Stomach (tissue), 9 donors: ENCODE measurements around the gene LMCD1. TPM values are rescaled to one million over a fixed set of nuclear protein-coding genes. Genes with fewer than 3 reads are reported as not detected.
A peak's percentile ranks its signal among the peaks of the same experiment; 100 is the strongest.

Experiments used
- DNase-seq, 2 donors: peaks; one replicate each; pipeline versions ENCODE4 v3.0.0 to v3.0.0-alpha.2; 2013 to 2019
- H3K27ac ChIP-seq, 5 donors: fragments of 200-600 bp in 4 of 5; sonication (generic) in 4 of 5; one replicate each; pipeline ENCODE4 v1.5.1; 2013 to 2019; ENCODE audit warnings: mild to moderate bottlenecking in 1 of 5, moderate library complexity in 1 of 5
- H3K27me3 ChIP-seq, 3 donors: fragments of 200-600 bp; sonication (generic); one replicate each; pipeline ENCODE4 v1.5.1; 2017 to 2019; ENCODE audit warnings: mixed run types in 1 of 3
- H3K36me3 ChIP-seq, 4 donors: fragments of 200-600 bp; sonication (generic); 1 replicate in 3 of 4; 2 replicates in 1 of 4; pipeline ENCODE4 v1.5.1; 2016 to 2019
- H3K4me1 ChIP-seq, 4 donors: fragments of 200-600 bp; sonication (generic); one replicate each; pipeline ENCODE4 v1.5.1; 2016 to 2019
- H3K4me3 ChIP-seq, 4 donors: fragments of 200-600 bp; sonication (generic) in 3 of 4; one replicate each; pipeline ENCODE4 v1.5.1; 2016 to 2019; ENCODE audit warnings: mild to moderate bottlenecking in 1 of 4
- H3K9me3 ChIP-seq, 4 donors: fragments of 200-600 bp; sonication (generic); one replicate each; pipeline ENCODE4 v1.5.1; 2016 to 2019
- EP300 ChIP-seq: sonication (generic); formaldehyde crosslinking; IDR thresholded peaks from one replicate; pipeline ENCODE4 v1.6.1; 2017; ENCODE audit warnings: antibody characterized with exemption
- POLR2A ChIP-seq, 4 donors: fragments of 450-650 bp; IDR thresholded peaks; one replicate each; pipeline ENCODE4 v1.6.1; 2016; ENCODE audit warnings: antibody characterized with exemption in 4 of 4, control low read depth in 2 of 4, mild to moderate bottlenecking in 1 of 4, moderate library complexity in 1 of 4
- POLR2AphosphoS5 ChIP-seq, 3 donors: sonication (generic); formaldehyde crosslinking; IDR thresholded peaks; one replicate each; pipeline ENCODE4 v1.6.1; 2016; ENCODE audit warnings: antibody characterized with exemption in 3 of 3
- WGBS, 5 donors: extraction: QIAGEN DNeasy Blood & Tissue Kit in 3 of 5; methylation state at CpG; one replicate each; pipeline versions ENCODE4 v1.1.5 to v1.1.7; 2013 to 2018; 5-methylcytosine and 5-hydroxymethylcytosine counted together
- intact Hi-C: fragments of 100-400 bp; cut with DNase I; formaldehyde crosslinking; loops from one replicate; pipeline ENCODE4 v1.15.1; 2023; ENCODE audit warnings: low total_unique reads
- polyA plus RNA-seq, 3 donors: library from polyadenylated mRNA; stranded (reverse); fragments of 200-250 nt; gene quantifications; one replicate each; pipeline ENCODE4 v1.2.3, GENCODE V29; 2013
- total RNA-seq, 5 donors: library from RNA; depleted of rRNA; stranded (reverse); fragments of >200 nt; gene quantifications; one replicate each; pipeline versions ENCODE4 v1.1.0 to v1.2.3, GENCODE V29; 2014 to 2016
- TF ChIP-seq, protein P1 (sequence below), 7 experiments: fragments of 450-650 bp in 4 of 7; fragments of 200-600 bp in 3 of 7; sonication (generic) in 3 of 7; IDR thresholded peaks; one replicate each; pipeline ENCODE4 v1.5.1; 2016 to 2019; ENCODE audit warnings: antibody characterized with exemption in 7 of 7, control low read depth in 2 of 7, mild to moderate bottlenecking in 1 of 7
- donor health status: healthy with polysubstance abuse.
- donor health status: Bipolar disorder and iron deficiency.
- donor health status: healthy.

Gene LMCD1
- total and polyA plus RNA-seq, 8 donors = 0.58 to 60.2 (median 23.7) TPM

DNA sequence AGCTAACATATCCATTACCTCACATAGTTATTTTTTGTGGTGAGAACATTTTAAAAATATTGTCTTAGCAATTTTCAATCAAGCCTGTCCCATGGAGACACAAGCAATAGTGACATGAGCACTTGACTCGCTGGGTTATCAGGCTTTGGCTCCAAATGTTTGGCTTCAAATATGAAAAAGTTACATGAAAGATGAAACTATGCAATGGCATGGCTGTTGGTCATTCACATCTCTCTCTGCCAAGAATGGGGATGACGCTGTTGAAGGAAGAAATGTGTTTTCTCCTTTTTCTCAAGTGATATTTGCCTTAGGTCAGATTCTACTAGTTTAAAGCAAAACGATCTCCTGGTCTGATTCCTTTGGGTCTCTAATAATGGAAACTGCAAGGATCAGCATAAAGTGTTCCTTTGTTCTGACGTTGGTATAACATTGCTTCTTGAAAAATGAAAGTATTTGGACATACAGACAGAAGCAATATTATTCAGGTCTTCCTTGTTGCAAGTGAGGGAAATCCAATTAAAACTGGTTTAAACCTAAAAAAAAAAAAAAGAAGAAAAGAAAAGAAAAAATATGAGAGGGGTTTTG is 71.8 kb downstream of the LMCD1 start:
- DNase-seq = no peak
- Histone ChIP-seq H3K27me3 (no peaks in the 10 kb centered on the region), H3K27ac (peak overlapping the region in 2 of 5 donors; percentile 3 to 45), H3K36me3 (peaks cover 4 to 34% (median 24%) of the 10 kb centered on the region in 4 donors), H3K4me1 (no peaks in the 10 kb centered on the region), H3K9me3 (no peaks in the 10 kb centered on the region), H3K4me3 (no peak overlapping the region)
- TF ChIP-seq, protein P1, sequence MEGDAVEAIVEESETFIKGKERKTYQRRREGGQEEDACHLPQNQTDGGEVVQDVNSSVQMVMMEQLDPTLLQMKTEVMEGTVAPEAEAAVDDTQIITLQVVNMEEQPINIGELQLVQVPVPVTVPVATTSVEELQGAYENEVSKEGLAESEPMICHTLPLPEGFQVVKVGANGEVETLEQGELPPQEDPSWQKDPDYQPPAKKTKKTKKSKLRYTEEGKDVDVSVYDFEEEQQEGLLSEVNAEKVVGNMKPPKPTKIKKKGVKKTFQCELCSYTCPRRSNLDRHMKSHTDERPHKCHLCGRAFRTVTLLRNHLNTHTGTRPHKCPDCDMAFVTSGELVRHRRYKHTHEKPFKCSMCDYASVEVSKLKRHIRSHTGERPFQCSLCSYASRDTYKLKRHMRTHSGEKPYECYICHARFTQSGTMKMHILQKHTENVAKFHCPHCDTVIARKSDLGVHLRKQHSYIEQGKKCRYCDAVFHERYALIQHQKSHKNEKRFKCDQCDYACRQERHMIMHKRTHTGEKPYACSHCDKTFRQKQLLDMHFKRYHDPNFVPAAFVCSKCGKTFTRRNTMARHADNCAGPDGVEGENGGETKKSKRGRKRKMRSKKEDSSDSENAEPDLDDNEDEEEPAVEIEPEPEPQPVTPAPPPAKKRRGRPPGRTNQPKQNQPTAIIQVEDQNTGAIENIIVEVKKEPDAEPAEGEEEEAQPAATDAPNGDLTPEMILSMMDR (IDR thresholded peaks at IDR 0.05) = no peak
- TF ChIP-seq POLR2AphosphoS5 (IDR thresholded peaks at IDR 0.05) = no peak
- no peak for TF ChIP-seq EP300
- no peak for TF ChIP-seq POLR2A (IDR thresholded peaks at IDR 0.05)
- intact Hi-C loops = no loop called here
- WGBS, 5 donors = 60 to 81% (median 68%) methylated on average over 4 of the region's 4 CpGs

DNA sequence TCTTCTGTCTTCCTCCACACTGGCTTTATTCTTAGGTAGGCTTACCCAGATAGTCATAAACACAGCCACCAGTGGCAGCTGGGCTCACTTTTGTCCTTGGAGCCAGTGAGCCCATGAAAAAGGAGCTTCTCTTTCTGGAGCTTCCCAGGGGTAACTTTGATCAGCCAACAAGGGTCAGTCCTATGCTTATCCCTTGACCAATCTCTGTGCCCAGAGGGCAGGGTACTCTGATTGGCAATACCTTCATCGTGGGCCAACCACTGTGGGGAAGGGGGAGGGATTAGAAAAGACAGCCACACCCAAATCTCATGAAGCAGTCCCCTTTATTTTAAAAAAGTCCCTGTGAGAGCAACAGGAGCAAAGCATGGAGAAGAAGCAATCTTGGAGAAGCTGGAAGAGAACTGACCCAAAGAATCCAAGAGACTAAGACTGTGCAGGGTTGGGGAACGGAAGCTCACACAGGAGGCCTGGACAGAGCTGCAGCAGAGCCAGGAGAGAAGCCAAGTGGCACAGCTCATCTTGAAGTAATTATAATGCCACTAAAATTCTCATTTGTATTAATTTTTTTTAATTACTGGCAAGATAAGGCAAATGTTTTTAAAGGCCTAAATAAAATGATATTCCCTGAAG is 72.5 kb downstream of the LMCD1 start:
- Histone ChIP-seq H3K27me3 (no peaks in the 10 kb centered on the region), H3K36me3 (peaks cover 4 to 27% (median 17%) of the 10 kb centered on the region in 4 donors), H3K4me3 (no peak overlapping the region), H3K9me3 (no peaks in the 10 kb centered on the region), H3K27ac (peak overlapping the region in 2 of 5 donors; percentile 3 to 45), H3K4me1 (no peaks in the 10 kb centered on the region)
- intact Hi-C loops = no loop called here
- TF ChIP-seq POLR2AphosphoS5 (IDR thresholded peaks at IDR 0.05) (no peak), POLR2A (IDR thresholded peaks at IDR 0.05) (no peak), EP300 (no peak)
- TF ChIP-seq, protein P1 (IDR thresholded peaks at IDR 0.05) = no peak
- 69 to 82% (median 77%) methylated on average over 2 of the region's 2 CpGs for WGBS, 5 donors
- DNase-seq = no peak

DNA sequence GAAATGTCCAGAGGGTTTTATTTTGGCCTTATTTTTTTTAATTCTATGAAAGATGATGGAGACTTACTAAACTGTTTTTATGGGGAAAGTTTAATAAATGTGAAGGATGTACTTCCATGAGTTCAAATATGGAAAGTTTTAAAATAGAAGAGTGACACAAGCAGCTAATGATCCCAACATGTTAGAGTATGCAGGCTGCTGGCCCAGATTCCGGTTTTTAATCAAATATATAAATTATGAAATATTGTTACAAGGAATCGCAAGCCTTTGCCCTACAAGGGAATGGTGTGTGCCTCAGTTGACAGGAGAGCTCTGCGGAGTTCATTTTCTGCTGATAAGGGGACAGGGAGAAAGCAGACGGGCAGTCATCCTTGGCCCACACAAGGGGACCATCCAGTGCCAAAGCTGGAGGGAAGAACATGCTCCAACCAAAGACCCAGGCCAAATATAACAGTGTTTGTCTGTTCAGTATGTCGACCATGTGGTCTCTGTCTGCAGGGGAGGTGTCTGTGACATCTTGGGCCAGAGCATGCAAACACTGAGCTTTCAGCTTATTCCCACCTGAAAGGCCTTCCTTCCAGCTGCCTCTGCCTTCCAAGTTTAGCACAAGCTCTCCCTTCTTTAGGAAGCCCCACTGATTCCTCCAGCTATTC is 73.2 kb downstream of the LMCD1 start:
- no peaks in the 10 kb centered on the region for H3K27me3 ChIP-seq
- H3K4me1 ChIP-seq = no peaks in the 10 kb centered on the region
- TF ChIP-seq POLR2A (IDR thresholded peaks at IDR 0.05) (no peak), EP300 (no peak), POLR2AphosphoS5 (IDR thresholded peaks at IDR 0.05) (no peak)
- TF ChIP-seq, protein P1 (IDR thresholded peaks at IDR 0.05) = no peak
- WGBS, 5 donors = 75 to 87% (median 82%) methylated on average over 5 of the region's 5 CpGs
- no peak for DNase-seq
- peaks cover 4 to 21% (median 11%) of the 10 kb centered on the region in 4 donors for H3K36me3 ChIP-seq
- intact Hi-C loops = no loop called here
- no peaks in the 10 kb centered on the region for H3K9me3 ChIP-seq
- peak overlapping the region in 4 of 5 donors; percentile 18 to 34 (median 29) for H3K27ac ChIP-seq
- H3K4me3 ChIP-seq = no peak overlapping the region

DNA sequence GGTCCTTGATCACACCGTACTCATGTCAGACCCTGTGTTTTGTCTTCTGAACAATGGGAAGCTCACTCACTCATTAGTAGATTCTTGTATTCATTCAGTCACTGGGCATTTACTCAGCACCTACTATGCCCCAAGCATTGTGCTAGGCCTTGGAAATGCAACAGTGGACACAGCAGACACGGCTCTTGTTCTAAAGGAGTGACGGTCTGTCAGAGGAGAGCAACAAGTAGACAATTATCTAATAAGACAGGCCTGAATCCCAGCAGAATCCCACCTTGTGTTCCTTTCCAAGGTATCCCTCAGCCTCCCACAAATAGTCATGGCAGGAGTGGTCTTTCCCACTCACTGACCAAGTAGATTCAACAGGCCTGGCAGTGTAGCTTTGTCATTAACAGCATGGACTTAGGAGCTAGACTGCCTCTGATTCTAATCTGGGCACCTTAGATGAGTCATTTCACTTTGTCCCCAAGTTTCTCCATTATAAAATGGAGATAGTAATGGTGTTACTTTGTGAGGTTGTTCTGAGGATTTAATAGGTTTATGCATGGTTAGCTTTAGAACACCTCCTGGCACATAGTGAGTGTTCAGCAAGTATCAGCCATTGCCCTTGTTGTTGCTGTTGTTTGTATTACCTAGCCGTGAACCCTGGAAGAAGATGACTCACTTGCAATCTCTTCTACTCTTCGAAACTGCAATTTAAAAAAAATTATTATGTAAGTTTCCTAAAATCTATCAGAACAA is 73.9 kb downstream of the LMCD1 start:
- Histone ChIP-seq H3K4me3 (no peak overlapping the region), H3K27ac (peak overlapping the region in 3 of 5 donors; percentile 25 to 44 (median 34)), H3K27me3 (no peaks in the 10 kb centered on the region), H3K36me3 (peaks cover 0 to 15% (median 3%) of the 10 kb centered on the region in 4 donors), H3K9me3 (no peaks in the 10 kb centered on the region), H3K4me1 (no peaks in the 10 kb centered on the region)
- WGBS, 5 donors = 84 to 90% (median 87%) methylated on average over 5 of the region's 5 CpGs
- intact Hi-C loops = no loop called here
- no peak for DNase-seq
- TF ChIP-seq EP300 = no peak
- TF ChIP-seq, protein P1 (IDR thresholded peaks at IDR 0.05) = no peak
